DOHH2 (cell line): Measurements from ENCODE around the gene POU2F2.

Experiments
- EZH2phosphoT487 ChIP-seq: fragments of 200-600 bp; sonication (generic); IDR thresholded peaks from 2 replicates; pipeline ENCODE4 v1.6.1; 2017; ENCODE audit warnings: borderline replicate concordance, mild to moderate bottlenecking, antibody characterized with exemption, low read length, moderate library complexity, mixed read lengths
- TF ChIP-seq, protein P1 (sequence below): fragments of 200-600 bp; sonication (generic); IDR thresholded peaks from one replicate; pipeline ENCODE4 v1.5.1; 2014; ENCODE audit warnings: antibody characterized with exemption, mild to moderate bottlenecking, low read depth, low read length; ENCODE audit not compliant: poor library complexity, severe bottlenecking

DNA sequence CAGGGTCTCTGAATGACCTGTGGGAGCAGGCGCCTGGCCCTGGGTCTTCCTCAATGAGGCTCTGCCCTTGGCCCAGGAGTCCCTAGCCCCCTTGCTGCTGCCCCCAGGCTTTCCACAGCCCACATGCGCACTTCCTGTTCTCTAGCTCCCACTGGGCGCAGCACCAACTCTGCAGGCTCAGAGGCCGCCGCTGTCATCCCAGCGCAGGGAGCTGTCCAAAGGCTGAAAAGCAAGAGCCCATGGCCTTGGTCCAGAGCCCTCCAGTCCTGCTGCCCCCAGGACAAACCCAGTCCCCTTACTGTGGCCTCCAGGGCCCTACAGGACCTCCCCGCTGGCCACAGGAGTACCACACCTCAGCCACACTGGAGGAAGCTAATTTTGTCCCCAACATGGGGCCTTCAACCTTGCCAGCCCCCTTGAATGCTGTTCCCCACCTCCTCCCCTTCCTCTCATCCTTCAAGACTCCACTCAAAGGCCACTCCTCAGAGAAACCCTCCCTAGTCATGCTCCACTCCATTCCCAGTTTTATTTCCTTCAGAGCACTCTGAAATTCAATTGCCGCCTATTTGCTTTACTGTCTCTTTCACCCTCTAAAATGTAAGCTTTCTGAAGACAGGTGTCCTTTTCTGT, 8.0 kb upstream of the POU2F2 start:
- TF ChIP-seq, protein P1, sequence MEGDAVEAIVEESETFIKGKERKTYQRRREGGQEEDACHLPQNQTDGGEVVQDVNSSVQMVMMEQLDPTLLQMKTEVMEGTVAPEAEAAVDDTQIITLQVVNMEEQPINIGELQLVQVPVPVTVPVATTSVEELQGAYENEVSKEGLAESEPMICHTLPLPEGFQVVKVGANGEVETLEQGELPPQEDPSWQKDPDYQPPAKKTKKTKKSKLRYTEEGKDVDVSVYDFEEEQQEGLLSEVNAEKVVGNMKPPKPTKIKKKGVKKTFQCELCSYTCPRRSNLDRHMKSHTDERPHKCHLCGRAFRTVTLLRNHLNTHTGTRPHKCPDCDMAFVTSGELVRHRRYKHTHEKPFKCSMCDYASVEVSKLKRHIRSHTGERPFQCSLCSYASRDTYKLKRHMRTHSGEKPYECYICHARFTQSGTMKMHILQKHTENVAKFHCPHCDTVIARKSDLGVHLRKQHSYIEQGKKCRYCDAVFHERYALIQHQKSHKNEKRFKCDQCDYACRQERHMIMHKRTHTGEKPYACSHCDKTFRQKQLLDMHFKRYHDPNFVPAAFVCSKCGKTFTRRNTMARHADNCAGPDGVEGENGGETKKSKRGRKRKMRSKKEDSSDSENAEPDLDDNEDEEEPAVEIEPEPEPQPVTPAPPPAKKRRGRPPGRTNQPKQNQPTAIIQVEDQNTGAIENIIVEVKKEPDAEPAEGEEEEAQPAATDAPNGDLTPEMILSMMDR = no peak
- no peak for TF ChIP-seq EZH2phosphoT487
